GM23338 (cell line): ENCODE measurements around the gene PTPN22. TPM values are rescaled to one million over a fixed set of nuclear protein-coding genes. Genes with fewer than 3 reads are reported as not detected.

Experiments
- polyA plus RNA-seq: library from polyadenylated mRNA; unstranded; fragments of >200 nt; fragmentation: Nextera tagmentation; extraction: Ambion mirVana; gene quantifications from 2 replicates; pipeline ENCODE4 v1.2.1, GENCODE V29; 2016
- total RNA-seq: library from RNA; depleted of rRNA; stranded (reverse); fragments of >200 nt; shearing (Covaris generic); gene quantifications from 2 replicates; pipeline ENCODE4 v1.2.3, GENCODE V29; 2014; rRNA removed

Gene PTPN22
- total and polyA plus RNA-seq, 2 experiments from 2014 or later, result 0.08 TPM; not detected in 1

Other genes starting within 250 kb of the PTPN22 start
- gene PHTF1, start 112.2 kb downstream of the PTPN22 start, total RNA-seq, result 21.6 and 24.5 TPM in 2 replicates
- 18.7 and 19.1 TPM in 2 replicates for gene PHTF1, start 112.2 kb downstream of the PTPN22 start, polyA plus RNA-seq
- gene RSBN1, start 59.2 kb downstream of the PTPN22 start, total RNA-seq, result 15.4 and 29.9 TPM in 2 replicates
- gene RSBN1, start 59.2 kb downstream of the PTPN22 start, polyA plus RNA-seq, result 17.4 and 18.9 TPM in 2 replicates
- gene BCL2L15, start 15.9 kb upstream of the PTPN22 start, total RNA-seq, result 0.78 TPM in 1 of 2 replicates, not detected in the other
- 0.40 TPM in 1 of 2 replicates, not detected in the other for gene BCL2L15, start 15.9 kb upstream of the PTPN22 start, polyA plus RNA-seq
- gene AP4B1, start 33.1 kb upstream of the PTPN22 start, total RNA-seq, result 12.7 and 13.4 TPM in 2 replicates
- 4.4 and 7.5 TPM in 2 replicates for gene AP4B1, start 33.1 kb upstream of the PTPN22 start, polyA plus RNA-seq
- 8.7 and 9.7 TPM in 2 replicates for gene DCLRE1B, start 33.6 kb upstream of the PTPN22 start, total RNA-seq
- 6.3 and 6.9 TPM in 2 replicates for gene DCLRE1B, start 33.6 kb upstream of the PTPN22 start, polyA plus RNA-seq
- 44.4 and 47.5 TPM in 2 replicates for gene HIPK1, start 57.6 kb upstream of the PTPN22 start, total RNA-seq
- 13.6 and 14.3 TPM in 2 replicates for gene HIPK1, start 57.6 kb upstream of the PTPN22 start, polyA plus RNA-seq
- 69.9 and 73.6 TPM in 2 replicates for gene OLFML3, start 107.8 kb upstream of the PTPN22 start, total RNA-seq
- gene OLFML3, start 107.8 kb upstream of the PTPN22 start, polyA plus RNA-seq, result 42.8 and 44.7 TPM in 2 replicates